Measurements from ENCODE around the gene CAP2. TPM values are rescaled to one million over a fixed set of nuclear protein-coding genes. Genes with fewer than 3 reads are reported as not detected.

CAP2 gene
- total and polyA plus RNA-seq, 9 of the 15 experiments (the other 6 are each of a cell fraction or from before 2014, with no cell fraction given): not detected

DNA sequence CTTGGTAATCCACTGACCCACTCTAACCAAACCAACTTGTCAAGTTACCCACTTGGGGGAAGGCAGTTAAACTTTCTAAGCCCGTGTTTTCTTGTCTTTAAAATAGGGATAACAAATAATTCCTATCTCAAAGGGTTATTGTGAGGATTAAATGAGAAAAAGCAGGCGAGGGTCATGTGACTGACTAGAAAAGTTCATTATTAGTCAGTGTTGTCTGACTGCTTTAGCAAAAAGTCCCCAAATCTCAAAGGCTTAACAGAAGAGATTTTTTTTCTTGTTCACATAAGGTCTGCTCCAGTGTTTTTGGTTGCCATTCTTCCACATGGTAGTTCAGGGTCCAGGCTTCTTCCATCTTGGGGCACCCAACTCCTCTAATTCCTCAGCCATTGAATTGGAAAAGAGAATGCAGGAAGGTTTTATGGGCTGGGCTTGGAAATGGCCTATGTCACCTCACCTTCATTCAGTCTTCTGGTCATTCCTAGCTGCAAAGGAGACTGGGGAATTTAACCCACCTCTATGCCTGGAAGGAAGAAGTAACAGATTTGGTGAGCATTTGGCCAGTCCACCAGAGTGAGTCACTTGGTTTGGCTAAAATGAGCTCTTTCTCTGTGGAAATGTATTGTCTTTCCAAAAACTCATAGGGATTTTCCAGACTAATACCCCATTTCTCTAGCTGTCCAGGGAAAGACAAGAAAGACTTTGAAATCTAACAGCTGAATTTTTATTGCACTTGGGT, 77.0 kb downstream of the CAP2 start:
- DNase-seq (ENCODE audit: extremely low read depth in 1 of 4, low spot score in 3 of 4) (no peak), FAIRE-seq (no peak), ATAC-seq (no peak)
- Histone ChIP-seq H4K20me1 (replicated peaks; ENCODE audit: control insufficient read depth, insufficient read depth, low read length) (no peaks in the 10 kb centered on the region), H2AFZ (ENCODE audit: low read depth, low read length) (no peak overlapping the region), H3K4me3 (no peak overlapping the region), H3K27ac (ENCODE audit: extremely low read depth, low read depth, low read length) (no peak overlapping the region), H3K4me2 (ENCODE audit: insufficient read depth, low read length) (no peak overlapping the region), H3K79me2 (ENCODE audit: control insufficient read depth, insufficient read depth, low read length) (no peaks in the 10 kb centered on the region), H3K27me3 (ENCODE audit: control insufficient read depth in 2 of 2, insufficient read depth in 2 of 2, low read length in 2 of 2) (peaks cover 17 to 21% of the 10 kb centered on the region in 2 experiments), H3K9me1 (ENCODE audit: control insufficient read depth, insufficient read depth, low read length) (no peaks in the 10 kb centered on the region), H3K9ac (ENCODE audit: insufficient read depth in 1 of 2, low read depth in 2 of 2, low read length in 2 of 2) (no peak overlapping the region), H3K36me3 (ENCODE audit: control insufficient read depth, insufficient read depth, low read length) (no peaks in the 10 kb centered on the region), H3K9me3 (replicated peaks; ENCODE audit: control insufficient read depth, insufficient read depth, low read depth, low read length) (no peaks in the 10 kb centered on the region), H3K4me1 (replicated peaks in 1 of 2; ENCODE audit: control insufficient read depth in 2 of 2, insufficient read depth in 2 of 2, low read length in 2 of 2) (no peaks in the 10 kb centered on the region)
- BruUV-seq (replicated peaks): no TSS peak
- intact Hi-C loops (cut with micrococcal nuclease) (no loop called here), in situ Hi-C loops (cut with MboI) (no loop called here)
- 2% methylated on average over 2 of the region's 2 CpGs for WGBS (ENCODE audit: insufficient coverage, low coverage, missing lambda C conversion rate)
- ChIA-PET POLR2A (no interaction called here), CTCF (ENCODE audit: low intra/inter-chr PET ratio) (no interaction called here)
- TF ChIP-seq GATAD2B (IDR thresholded peaks at IDR 0.05; ENCODE audit: borderline replicate concordance): no peak
- TF ChIP-seq POLR3G (IDR thresholded peaks at IDR 0.05; ENCODE audit: extremely low read depth, insufficient read length, insufficient replicate concordance): no peak
- TF ChIP-seq, protein P1, sequence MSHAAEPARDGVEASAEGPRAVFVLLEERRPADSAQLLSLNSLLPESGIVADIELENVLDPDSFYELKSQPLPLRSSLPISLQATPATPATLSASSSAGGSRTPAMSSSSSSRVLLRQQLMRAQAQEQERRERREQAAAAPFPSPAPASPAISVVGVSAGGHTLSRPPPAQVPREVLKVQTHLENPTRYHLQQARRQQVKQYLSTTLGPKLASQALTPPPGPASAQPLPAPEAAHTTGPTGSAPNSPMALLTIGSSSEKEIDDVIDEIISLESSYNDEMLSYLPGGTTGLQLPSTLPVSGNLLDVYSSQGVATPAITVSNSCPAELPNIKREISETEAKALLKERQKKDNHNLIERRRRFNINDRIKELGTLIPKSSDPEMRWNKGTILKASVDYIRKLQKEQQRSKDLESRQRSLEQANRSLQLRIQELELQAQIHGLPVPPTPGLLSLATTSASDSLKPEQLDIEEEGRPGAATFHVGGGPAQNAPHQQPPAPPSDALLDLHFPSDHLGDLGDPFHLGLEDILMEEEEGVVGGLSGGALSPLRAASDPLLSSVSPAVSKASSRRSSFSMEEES (CRISPR knock-in tag; IDR thresholded peaks at IDR 0.05): peak; percentile 70
- TF ChIP-seq, protein P2, sequence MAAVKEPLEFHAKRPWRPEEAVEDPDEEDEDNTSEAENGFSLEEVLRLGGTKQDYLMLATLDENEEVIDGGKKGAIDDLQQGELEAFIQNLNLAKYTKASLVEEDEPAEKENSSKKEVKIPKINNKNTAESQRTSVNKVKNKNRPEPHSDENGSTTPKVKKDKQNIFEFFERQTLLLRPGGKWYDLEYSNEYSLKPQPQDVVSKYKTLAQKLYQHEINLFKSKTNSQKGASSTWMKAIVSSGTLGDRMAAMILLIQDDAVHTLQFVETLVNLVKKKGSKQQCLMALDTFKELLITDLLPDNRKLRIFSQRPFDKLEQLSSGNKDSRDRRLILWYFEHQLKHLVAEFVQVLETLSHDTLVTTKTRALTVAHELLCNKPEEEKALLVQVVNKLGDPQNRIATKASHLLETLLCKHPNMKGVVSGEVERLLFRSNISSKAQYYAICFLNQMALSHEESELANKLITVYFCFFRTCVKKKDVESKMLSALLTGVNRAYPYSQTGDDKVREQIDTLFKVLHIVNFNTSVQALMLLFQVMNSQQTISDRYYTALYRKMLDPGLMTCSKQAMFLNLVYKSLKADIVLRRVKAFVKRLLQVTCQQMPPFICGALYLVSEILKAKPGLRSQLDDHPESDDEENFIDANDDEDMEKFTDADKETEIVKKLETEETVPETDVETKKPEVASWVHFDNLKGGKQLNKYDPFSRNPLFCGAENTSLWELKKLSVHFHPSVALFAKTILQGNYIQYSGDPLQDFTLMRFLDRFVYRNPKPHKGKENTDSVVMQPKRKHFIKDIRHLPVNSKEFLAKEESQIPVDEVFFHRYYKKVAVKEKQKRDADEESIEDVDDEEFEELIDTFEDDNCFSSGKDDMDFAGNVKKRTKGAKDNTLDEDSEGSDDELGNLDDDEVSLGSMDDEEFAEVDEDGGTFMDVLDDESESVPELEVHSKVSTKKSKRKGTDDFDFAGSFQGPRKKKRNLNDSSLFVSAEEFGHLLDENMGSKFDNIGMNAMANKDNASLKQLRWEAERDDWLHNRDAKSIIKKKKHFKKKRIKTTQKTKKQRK (IDR thresholded peaks at IDR 0.05; ENCODE audit: borderline replicate concordance, low read depth, low read length): no peak
- TF ChIP-seq ZKSCAN1 (IDR thresholded peaks at IDR 0.05; ENCODE audit: low read depth, low read length): no peak
- no peak for TF ChIP-seq HIVEP1 (CRISPR knock-in tag; IDR thresholded peaks at IDR 0.05)
- no peak for TF ChIP-seq SNIP1 (IDR thresholded peaks at IDR 0.05; ENCODE audit: low read depth)
- TF ChIP-seq POLR2A (conservative IDR thresholded peaks at IDR 0.05): no peak
